ENCODE data around the gene PPP2R3A.

DNA sequence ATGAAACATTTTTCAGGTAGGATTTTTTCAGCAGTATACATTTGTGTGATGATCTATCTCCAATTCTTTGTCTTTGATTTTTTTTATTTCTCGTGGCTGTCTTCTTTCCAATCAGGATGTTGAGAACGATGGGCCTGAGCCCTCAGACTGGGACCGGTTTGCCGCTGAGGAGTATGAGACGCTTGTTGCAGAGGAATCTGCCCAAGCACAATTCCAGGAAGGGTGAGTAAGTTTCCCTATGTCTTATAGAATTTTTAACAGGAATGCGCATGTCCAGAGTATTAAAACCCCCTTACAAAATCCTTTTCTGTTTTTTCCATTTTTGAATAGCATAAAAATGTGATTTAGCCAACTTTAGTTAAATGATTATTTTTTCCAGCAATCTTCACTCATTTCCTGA is 140.6 kb downstream of the PPP2R3A start:
- TF ChIP-seq CTCF (conservative IDR thresholded peaks at IDR 0.05) = no peak
- no peak for TF ChIP-seq ZFX (IDR thresholded peaks at IDR 0.05)

All from C4-2B (cell line).